GM19035 (cell line): ENCODE results near the gene ADK.

Experiments used
- ATAC-seq: cut with Tn5 transposase; IDR thresholded peaks from one replicate; pipeline ENCODE4 v1.9.1; 2021; ENCODE audit not compliant: unreplicated experiment

The ADK gene

GRCh38 chr10:74643596-74643975 lies 492.6 kb downstream of the ADK start:
- no peak for ATAC-seq

- ATAC-seq, result no peak
Observed at GRCh38 chr10:74644738-74645137, 493.7 kb downstream of the ADK start.

GRCh38 chr10:74645692-74646091 lies 494.7 kb downstream of the ADK start:
- ATAC-seq, result no peak

- no peak for ATAC-seq
Observed at GRCh38 chr10:74650613-74651012, 499.6 kb downstream of the ADK start.

- no peak for ATAC-seq
Observed at GRCh38 chr10:74651565-74651964, 500.5 kb downstream of the ADK start.

GRCh38 chr10:74652664-74653063 lies 501.6 kb downstream of the ADK start:
- no peak for ATAC-seq

- no peak for ATAC-seq
Observed at GRCh38 chr10:74658511-74658910, 507.5 kb downstream of the ADK start.

GRCh38 chr10:74662635-74663034 lies 511.6 kb downstream of the ADK start:
- ATAC-seq, result no peak

- no peak for ATAC-seq
Observed at GRCh38 chr10:74669210-74669609, 518.2 kb downstream of the ADK start.

- no peak for ATAC-seq
Observed at GRCh38 chr10:74671716-74672115, 520.7 kb downstream of the ADK start.

- no peak for ATAC-seq
Observed at GRCh38 chr10:74672430-74673165, 521.6 kb downstream of the ADK start.

GRCh38 chr10:74674927-74675326 lies 523.9 kb downstream of the ADK start:
- ATAC-seq, result no peak

GRCh38 chr10:74675484-74675883 lies 524.5 kb downstream of the ADK start:
- ATAC-seq, result no peak

- peak; percentile 79 for ATAC-seq
Observed at GRCh38 chr10:74677951-74678350, 526.9 kb downstream of the ADK start.

- no peak for ATAC-seq
Observed at GRCh38 chr10:74681917-74682627, 531.1 kb downstream of the ADK start.

- ATAC-seq, result no peak
Observed at GRCh38 chr10:74683067-74683466, 532.0 kb downstream of the ADK start.

- no peak for ATAC-seq
Observed at GRCh38 chr10:74683621-74684364, 532.8 kb downstream of the ADK start.

- ATAC-seq, result no peak
Observed at GRCh38 chr10:74684462-74684861, 533.4 kb downstream of the ADK start.

GRCh38 chr10:74685564-74685963 lies 534.5 kb downstream of the ADK start:
- ATAC-seq, result no peak

GRCh38 chr10:74690393-74690792 lies 539.4 kb downstream of the ADK start:
- no peak for ATAC-seq

- no peak for ATAC-seq
Observed at GRCh38 chr10:74691164-74691563, 540.1 kb downstream of the ADK start.
